Activated T-helper 17 cell treated with anti-CD3 and anti-CD28 coated beads, Interleukin-2, amount 50 U/mL, for 72 hours (primary cell): ENCODE results near the gene CD55. TPM values are rescaled to one million over a fixed set of nuclear protein-coding genes. Genes with fewer than 3 reads are reported as not detected.

Experiments
- ATAC-seq: fragments of 150-1000 bp; cut with Tn5 transposase; replicated peaks from 2 replicates; pipeline ENCODE4 v1.10.0; 2021; ENCODE audit warnings: mild to moderate bottlenecking, moderate library complexity
- H3K27ac Mint-ChIP-seq: one replicate; pipeline ENCODE4 v1.8.0; 2022; ENCODE audit warnings: mixed read lengths
- H3K27me3 Mint-ChIP-seq: one replicate; pipeline ENCODE4 v1.8.0; 2022; ENCODE audit warnings: mixed read lengths
- H3K36me3 Mint-ChIP-seq: one replicate; pipeline ENCODE4 v1.8.0; 2022; ENCODE audit warnings: low read depth, mild to moderate bottlenecking, mixed read lengths
- H3K4me1 Mint-ChIP-seq: one replicate; pipeline ENCODE4 v1.8.0; 2022; ENCODE audit warnings: mixed read lengths
- H3K4me3 Mint-ChIP-seq: one replicate; pipeline ENCODE4 v1.8.0; 2022; ENCODE audit warnings: mild to moderate bottlenecking, mixed read lengths
- H3K9me3 Mint-ChIP-seq: one replicate; pipeline ENCODE4 v1.8.0; 2022; ENCODE audit warnings: mixed read lengths
- total RNA-seq, 2 donors: library from RNA; stranded (reverse); gene quantifications; one replicate each; pipeline ENCODE4 v1.2.3, GENCODE V29; 2022

Gene CD55
- total RNA-seq, 2 donors from 2014 or later: 29.0 to 61.8 TPM

DNA sequence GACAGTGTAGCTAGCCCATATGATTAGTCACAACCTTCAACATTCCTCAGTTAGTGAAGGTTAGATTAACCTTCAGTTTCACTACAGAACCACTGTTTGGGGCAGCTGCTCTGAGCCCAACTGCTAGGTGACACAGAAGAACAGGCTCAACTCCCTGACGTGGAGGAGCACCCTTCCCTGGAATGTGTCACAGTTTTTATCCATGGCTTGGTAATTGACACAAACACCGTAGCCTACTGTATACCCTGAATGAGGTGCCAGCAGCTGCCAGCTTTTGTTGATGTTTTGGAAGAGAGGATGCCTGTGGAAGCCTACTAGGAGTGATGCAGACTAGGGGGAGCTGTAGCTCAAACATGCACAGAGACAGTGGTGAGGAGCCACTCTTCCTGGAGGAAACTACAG, 76.0 kb downstream of the CD55 start:
- H3K4me3 Mint-ChIP-seq: no peak overlapping the region
- ATAC-seq: peak; percentile 51
- peaks cover 4% of the 10 kb centered on the region for H3K27me3 Mint-ChIP-seq
- no peaks in the 10 kb centered on the region for H3K36me3 Mint-ChIP-seq
- H3K4me1 Mint-ChIP-seq: no peaks in the 10 kb centered on the region
- H3K9me3 Mint-ChIP-seq: no peaks in the 10 kb centered on the region
- H3K27ac Mint-ChIP-seq: no peak overlapping the region

DNA sequence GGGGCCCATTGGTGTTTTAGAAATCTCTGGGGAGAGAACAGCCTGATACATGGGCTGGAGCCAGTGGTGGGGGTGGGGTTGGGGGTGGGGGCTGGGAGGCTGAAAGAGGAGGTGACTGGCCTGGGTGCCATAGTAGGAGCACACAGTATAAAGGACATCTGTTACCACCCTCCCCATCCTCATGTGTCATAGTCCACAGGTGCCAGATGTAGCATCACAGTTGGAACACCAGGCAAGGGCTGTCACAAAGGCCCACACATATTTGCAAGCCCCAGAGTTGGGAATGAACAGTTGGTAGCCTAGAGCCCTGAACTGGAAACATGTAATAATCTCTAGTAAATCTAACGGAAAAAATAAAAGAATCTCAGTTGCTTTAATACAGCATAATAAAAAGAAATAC, 77.5 kb downstream of the CD55 start:
- Mint-ChIP-seq H3K4me1 (no peaks in the 10 kb centered on the region), H3K27ac (no peak overlapping the region), H3K27me3 (no peaks in the 10 kb centered on the region), H3K4me3 (no peak overlapping the region), H3K36me3 (no peaks in the 10 kb centered on the region), H3K9me3 (no peaks in the 10 kb centered on the region)
- no peak for ATAC-seq

DNA sequence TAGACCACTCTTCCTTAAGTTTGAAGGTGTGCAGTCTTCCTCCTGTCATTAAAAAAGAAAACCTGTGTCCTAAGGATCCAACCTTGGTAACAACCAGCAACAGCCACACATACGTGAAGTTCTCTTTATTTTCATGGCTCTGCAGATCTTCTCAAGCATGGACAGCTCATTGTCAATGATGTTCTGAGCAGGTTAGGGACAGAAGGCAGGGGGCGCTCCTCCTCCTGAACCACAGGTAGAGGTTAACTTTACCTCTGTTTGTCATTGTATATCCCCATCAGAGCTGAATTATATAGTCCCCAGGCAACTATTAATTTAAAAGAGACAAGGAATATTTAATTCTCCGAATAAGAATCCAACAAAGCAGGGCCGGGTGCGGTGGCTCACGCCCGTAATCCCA, 80.1 kb downstream of the CD55 start:
- ATAC-seq: no peak
- no peaks in the 10 kb centered on the region for H3K9me3 Mint-ChIP-seq
- H3K27ac Mint-ChIP-seq: no peak overlapping the region
- H3K4me3 Mint-ChIP-seq: no peak overlapping the region
- no peaks in the 10 kb centered on the region for H3K4me1 Mint-ChIP-seq
- no peaks in the 10 kb centered on the region for H3K27me3 Mint-ChIP-seq
- H3K36me3 Mint-ChIP-seq: no peaks in the 10 kb centered on the region

DNA sequence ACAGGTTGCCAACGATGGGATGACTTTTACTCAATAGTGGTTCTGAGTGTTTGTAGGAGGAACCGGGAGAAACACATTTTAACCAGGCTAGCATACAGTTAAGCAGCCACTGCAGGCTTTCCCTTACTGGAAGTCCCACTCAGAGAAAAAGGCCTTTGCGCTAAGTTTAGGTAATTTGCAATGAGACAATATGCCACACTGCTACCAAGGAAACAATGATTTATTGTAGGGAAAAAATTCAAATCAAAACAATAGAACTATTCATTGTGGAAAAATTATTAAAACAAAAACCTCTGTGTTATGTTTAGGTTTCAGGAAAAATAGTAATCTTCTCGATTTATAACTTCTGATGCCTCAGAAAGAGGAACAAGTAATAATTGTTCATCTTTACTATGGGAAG, 81.3 kb downstream of the CD55 start:
- ATAC-seq: no peak
- no peaks in the 10 kb centered on the region for H3K9me3 Mint-ChIP-seq
- H3K4me3 Mint-ChIP-seq: no peak overlapping the region
- no peak overlapping the region for H3K27ac Mint-ChIP-seq
- no peaks in the 10 kb centered on the region for H3K36me3 Mint-ChIP-seq
- H3K4me1 Mint-ChIP-seq: no peaks in the 10 kb centered on the region
- no peaks in the 10 kb centered on the region for H3K27me3 Mint-ChIP-seq

DNA sequence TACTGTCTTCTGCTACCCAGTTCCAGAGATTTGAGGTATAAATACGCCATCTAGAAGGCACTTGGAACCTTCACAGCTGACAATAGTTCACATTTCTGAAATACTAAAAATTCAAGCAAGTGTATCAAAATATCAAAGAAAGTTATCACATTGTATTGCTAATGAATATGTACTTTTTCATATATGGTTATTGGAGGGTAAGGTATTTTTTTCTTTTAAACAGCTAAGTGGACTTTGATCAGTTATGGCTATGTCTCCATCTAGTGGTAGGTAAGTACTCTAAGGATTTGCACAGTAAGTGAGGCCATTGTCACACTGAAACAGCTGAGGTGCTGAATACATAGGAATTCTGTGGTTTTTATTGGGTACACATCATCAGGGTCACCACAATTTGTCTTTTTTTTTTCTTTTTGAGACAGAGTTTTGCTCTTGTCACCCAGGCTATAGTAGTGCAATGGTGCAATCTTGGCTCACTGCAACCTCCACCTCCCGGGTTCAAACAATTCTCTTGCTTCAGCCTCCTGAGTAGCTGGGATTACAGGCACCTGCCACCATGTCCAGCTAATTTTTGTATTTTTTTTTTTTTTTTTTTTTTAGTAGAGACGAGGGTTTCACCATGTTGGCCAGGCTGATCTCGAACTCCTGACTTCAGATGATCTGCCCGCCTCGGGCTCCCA, 83.5 kb downstream of the CD55 start:
- no peaks in the 10 kb centered on the region for H3K4me1 Mint-ChIP-seq
- no peaks in the 10 kb centered on the region for H3K36me3 Mint-ChIP-seq
- H3K27ac Mint-ChIP-seq: no peak overlapping the region
- H3K27me3 Mint-ChIP-seq: peaks cover 3% of the 10 kb centered on the region
- H3K9me3 Mint-ChIP-seq: no peaks in the 10 kb centered on the region
- no peak overlapping the region for H3K4me3 Mint-ChIP-seq
- peak; percentile 87 for ATAC-seq

DNA sequence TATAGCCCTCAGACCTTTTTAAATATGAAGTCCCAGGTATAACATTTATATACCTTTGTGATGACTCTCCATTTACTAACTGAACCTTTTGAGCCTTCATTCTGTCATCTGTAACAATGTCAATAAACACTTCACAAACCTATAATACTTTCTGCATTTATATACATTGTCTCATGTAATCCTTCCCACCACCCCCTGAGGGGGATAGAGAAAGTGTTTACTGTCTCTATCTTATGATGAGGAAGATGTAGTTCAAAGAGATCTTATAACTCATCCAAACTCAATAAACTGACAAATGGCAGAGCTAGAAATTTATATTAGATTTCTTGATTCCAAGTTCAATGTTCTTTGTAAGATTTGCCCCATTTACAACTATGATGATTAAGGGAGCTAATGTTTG, 84.3 kb downstream of the CD55 start:
- H3K36me3 Mint-ChIP-seq: no peaks in the 10 kb centered on the region
- no peak for ATAC-seq
- no peak overlapping the region for H3K4me3 Mint-ChIP-seq

DNA sequence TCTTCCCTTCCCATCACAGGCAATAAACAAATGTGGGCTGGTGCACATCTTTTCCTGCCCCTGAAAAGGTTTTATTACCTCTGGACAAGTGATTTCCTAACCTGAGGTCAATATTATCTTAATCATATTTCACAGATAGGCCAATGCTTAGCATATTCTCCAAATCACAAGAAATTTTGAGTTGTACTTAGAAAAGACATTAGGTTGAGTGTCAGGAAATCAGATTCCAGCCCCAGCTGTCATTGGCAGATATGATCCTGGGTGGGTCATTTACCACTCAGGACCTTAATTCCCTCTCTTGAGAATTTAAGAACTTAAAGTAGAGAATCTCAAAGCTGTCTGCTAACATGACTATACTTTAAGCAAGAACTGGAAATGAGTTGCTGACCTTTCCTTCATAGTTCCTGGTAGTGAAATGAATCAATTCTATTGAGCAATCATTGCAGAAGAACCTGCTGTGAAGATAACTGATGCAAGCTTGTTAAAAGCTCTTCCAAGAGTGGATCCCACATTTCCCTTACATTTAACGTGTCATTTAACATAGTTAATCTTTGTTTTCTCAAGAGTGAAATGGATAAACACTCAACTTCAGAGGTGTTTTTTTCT, 86.3 kb downstream of the CD55 start:
- Mint-ChIP-seq H3K27ac (no peak overlapping the region), H3K4me1 (peaks cover 8% of the 10 kb centered on the region), H3K4me3 (no peak overlapping the region), H3K27me3 (peaks cover 3% of the 10 kb centered on the region), H3K36me3 (no peaks in the 10 kb centered on the region), H3K9me3 (no peaks in the 10 kb centered on the region)
- peak; percentile 58 for ATAC-seq

More for the DNA sequence above, 84.3 kb downstream of the CD55 start:
- Mint-ChIP-seq H3K27ac (no peak overlapping the region), H3K9me3 (no peaks in the 10 kb centered on the region), H3K4me1 (no peaks in the 10 kb centered on the region), H3K27me3 (peaks cover 3% of the 10 kb centered on the region)

Other genes with a start within 250 kb of the CD55 start
- gene C4BPB, start 232.8 kb upstream of the CD55 start, total RNA-seq: 1 to 10 TPM in 1 of 2 donors, under 1 TPM in 1; 0.58 to 2.1 TPM
- gene C4BPA, start 217.4 kb upstream of the CD55 start, total RNA-seq: not detected
- gene CR2, start 132.7 kb downstream of the CD55 start, total RNA-seq: under 1 TPM in 1 of 2 donors, not detected in 1; 0.42 TPM
- under 1 TPM; 0.17 to 0.19 TPM for gene CR1, start 174.5 kb downstream of the CD55 start, total RNA-seq